ENCODE results near the gene ANKRD9. TPM values are rescaled to one million over a fixed set of nuclear protein-coding genes. Genes with fewer than 3 reads are reported as not detected.

Gene ANKRD9
- total and polyA plus RNA-seq, 9 of the 15 experiments (the other 6 are each of a cell fraction or from before 2014, with no cell fraction given) = 0.04 to 32.9 (median 5.3) TPM

GRCh38 chr14:102525219-102525928 lies 15.8 kb upstream of the ANKRD9 start (continued):
- TF ChIP-seq ETV6 (IDR thresholded peaks at IDR 0.05; ENCODE audit: borderline replicate concordance in 1 of 2, low read depth in 2 of 2, low read length in 1 of 2) (peak in 1 of 2 experiments; percentile 81; a peak in 2 of 4 replicates), ETV6 (CRISPR knock-in tag; IDR thresholded peaks at IDR 0.05; ENCODE audit: borderline replicate concordance) (no peak), ZNF280B (CRISPR knock-in tag; IDR thresholded peaks at IDR 0.05) (no peak), ZNF77 (CRISPR knock-in tag; IDR thresholded peaks at IDR 0.05) (no peak), ZNF121 (CRISPR knock-in tag; conservative IDR thresholded peaks at IDR 0.05) (no peak), ZNF133 (CRISPR knock-in tag; IDR thresholded peaks at IDR 0.05) (no peak), NUFIP1 (IDR thresholded peaks at IDR 0.05; ENCODE audit: partially characterized antibody) (no peak), GABPB2 (CRISPR knock-in tag; conservative IDR thresholded peaks at IDR 0.05) (no peak), NCOR1 (IDR thresholded peaks at IDR 0.05) (no peak), ZNF780A (CRISPR knock-in tag; IDR thresholded peaks at IDR 0.05) (no peak), SAP30 (IDR thresholded peaks at IDR 0.05; ENCODE audit: borderline replicate concordance, insufficient read depth, low read depth, low read length, poor library complexity, severe bottlenecking) (no peak), FOXO4 (CRISPR knock-in tag; IDR thresholded peaks at IDR 0.05) (no peak), ZEB2 (IDR thresholded peaks at IDR 0.05) (no peak), RBM25 (IDR thresholded peaks at IDR 0.05; ENCODE audit: low read depth, low read length, severe bottlenecking) (no peak)
- TF ChIP-seq, protein P1, sequence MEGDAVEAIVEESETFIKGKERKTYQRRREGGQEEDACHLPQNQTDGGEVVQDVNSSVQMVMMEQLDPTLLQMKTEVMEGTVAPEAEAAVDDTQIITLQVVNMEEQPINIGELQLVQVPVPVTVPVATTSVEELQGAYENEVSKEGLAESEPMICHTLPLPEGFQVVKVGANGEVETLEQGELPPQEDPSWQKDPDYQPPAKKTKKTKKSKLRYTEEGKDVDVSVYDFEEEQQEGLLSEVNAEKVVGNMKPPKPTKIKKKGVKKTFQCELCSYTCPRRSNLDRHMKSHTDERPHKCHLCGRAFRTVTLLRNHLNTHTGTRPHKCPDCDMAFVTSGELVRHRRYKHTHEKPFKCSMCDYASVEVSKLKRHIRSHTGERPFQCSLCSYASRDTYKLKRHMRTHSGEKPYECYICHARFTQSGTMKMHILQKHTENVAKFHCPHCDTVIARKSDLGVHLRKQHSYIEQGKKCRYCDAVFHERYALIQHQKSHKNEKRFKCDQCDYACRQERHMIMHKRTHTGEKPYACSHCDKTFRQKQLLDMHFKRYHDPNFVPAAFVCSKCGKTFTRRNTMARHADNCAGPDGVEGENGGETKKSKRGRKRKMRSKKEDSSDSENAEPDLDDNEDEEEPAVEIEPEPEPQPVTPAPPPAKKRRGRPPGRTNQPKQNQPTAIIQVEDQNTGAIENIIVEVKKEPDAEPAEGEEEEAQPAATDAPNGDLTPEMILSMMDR (IDR thresholded peaks at IDR 0.05 in 2 of 3, conservative IDR thresholded peaks at IDR 0.05 in 1 of 3; ENCODE audit: insufficient read depth in 2 of 3, low read depth in 1 of 3, low read length in 3 of 3) = no peak
- TF ChIP-seq, protein P2, sequence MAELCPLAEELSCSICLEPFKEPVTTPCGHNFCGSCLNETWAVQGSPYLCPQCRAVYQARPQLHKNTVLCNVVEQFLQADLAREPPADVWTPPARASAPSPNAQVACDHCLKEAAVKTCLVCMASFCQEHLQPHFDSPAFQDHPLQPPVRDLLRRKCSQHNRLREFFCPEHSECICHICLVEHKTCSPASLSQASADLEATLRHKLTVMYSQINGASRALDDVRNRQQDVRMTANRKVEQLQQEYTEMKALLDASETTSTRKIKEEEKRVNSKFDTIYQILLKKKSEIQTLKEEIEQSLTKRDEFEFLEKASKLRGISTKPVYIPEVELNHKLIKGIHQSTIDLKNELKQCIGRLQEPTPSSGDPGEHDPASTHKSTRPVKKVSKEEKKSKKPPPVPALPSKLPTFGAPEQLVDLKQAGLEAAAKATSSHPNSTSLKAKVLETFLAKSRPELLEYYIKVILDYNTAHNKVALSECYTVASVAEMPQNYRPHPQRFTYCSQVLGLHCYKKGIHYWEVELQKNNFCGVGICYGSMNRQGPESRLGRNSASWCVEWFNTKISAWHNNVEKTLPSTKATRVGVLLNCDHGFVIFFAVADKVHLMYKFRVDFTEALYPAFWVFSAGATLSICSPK (IDR thresholded peaks at IDR 0.05; ENCODE audit: borderline replicate concordance) = no peak
- TF ChIP-seq, protein P3, sequence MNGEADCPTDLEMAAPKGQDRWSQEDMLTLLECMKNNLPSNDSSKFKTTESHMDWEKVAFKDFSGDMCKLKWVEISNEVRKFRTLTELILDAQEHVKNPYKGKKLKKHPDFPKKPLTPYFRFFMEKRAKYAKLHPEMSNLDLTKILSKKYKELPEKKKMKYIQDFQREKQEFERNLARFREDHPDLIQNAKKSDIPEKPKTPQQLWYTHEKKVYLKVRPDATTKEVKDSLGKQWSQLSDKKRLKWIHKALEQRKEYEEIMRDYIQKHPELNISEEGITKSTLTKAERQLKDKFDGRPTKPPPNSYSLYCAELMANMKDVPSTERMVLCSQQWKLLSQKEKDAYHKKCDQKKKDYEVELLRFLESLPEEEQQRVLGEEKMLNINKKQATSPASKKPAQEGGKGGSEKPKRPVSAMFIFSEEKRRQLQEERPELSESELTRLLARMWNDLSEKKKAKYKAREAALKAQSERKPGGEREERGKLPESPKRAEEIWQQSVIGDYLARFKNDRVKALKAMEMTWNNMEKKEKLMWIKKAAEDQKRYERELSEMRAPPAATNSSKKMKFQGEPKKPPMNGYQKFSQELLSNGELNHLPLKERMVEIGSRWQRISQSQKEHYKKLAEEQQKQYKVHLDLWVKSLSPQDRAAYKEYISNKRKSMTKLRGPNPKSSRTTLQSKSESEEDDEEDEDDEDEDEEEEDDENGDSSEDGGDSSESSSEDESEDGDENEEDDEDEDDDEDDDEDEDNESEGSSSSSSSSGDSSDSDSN (IDR thresholded peaks at IDR 0.05; ENCODE audit: borderline replicate concordance in 1 of 2, low read depth in 2 of 2, low read length in 2 of 2) = no peak
